HG02678 (cell line): ENCODE results near the gene GPRIN2.
"Not testable (repeated sequence)": the region's sequence is repeated elsewhere in the genome, so short reads cannot be mapped to it uniquely, and the experiment has no call there.

Experiments
- ATAC-seq: cut with Tn5 transposase; IDR thresholded peaks from one replicate; pipeline ENCODE4 v1.9.1; 2021; ENCODE audit warnings: mild to moderate bottlenecking, moderate library complexity; ENCODE audit not compliant: unreplicated experiment

GPRIN2 gene

GRCh38 chr10:46556515-46557318 is at the start of gene GPRIN2:
TSS of gene GPRIN2 (minus strand) at chr10:46556658. CDS start at chr10:46550736, 5,922 bp downstream.
- no peak for ATAC-seq

GRCh38 chr10:46600516-46600915 is 44.1 kb upstream of the GPRIN2 start:
- peak; percentile 85 for ATAC-seq

- not testable (repeated sequence) for ATAC-seq
Measured at GRCh38 chr10:46597616-46598246, 41.3 kb upstream of the GPRIN2 start.

GRCh38 chr10:46596570-46596969 is 40.1 kb upstream of the GPRIN2 start:
- ATAC-seq = not testable (repeated sequence)

- ATAC-seq = not testable (repeated sequence)
Measured at GRCh38 chr10:46594453-46595063, 38.1 kb upstream of the GPRIN2 start.

- ATAC-seq = not testable (repeated sequence)
Measured at GRCh38 chr10:46593307-46593706, 36.8 kb upstream of the GPRIN2 start.

- not testable (repeated sequence) for ATAC-seq
Measured at GRCh38 chr10:46591053-46591452, 34.6 kb upstream of the GPRIN2 start.

- ATAC-seq = not testable (repeated sequence)
Measured at GRCh38 chr10:46589589-46589988, 33.1 kb upstream of the GPRIN2 start.

GRCh38 chr10:46588221-46588620 is 31.8 kb upstream of the GPRIN2 start:
- not testable (repeated sequence) for ATAC-seq

- not testable (repeated sequence) for ATAC-seq
Measured at GRCh38 chr10:46587546-46587945, 31.1 kb upstream of the GPRIN2 start.

- ATAC-seq = not testable (repeated sequence)
Measured at GRCh38 chr10:46585246-46585645, 28.8 kb upstream of the GPRIN2 start.

- not testable (repeated sequence) for ATAC-seq
Measured at GRCh38 chr10:46584196-46584595, 27.7 kb upstream of the GPRIN2 start.

- not testable (repeated sequence) for ATAC-seq
Measured at GRCh38 chr10:46582568-46582967, 26.1 kb upstream of the GPRIN2 start.

- not testable (repeated sequence) for ATAC-seq
Measured at GRCh38 chr10:46581997-46582396, 25.5 kb upstream of the GPRIN2 start.

- ATAC-seq = not testable (repeated sequence)
Measured at GRCh38 chr10:46579378-46579777, 22.9 kb upstream of the GPRIN2 start.

GRCh38 chr10:46578474-46579178 is 22.2 kb upstream of the GPRIN2 start, which contains the start of gene SYT15:
TSS of gene SYT15 (plus strand) at chr10:46579128. CDS start at chr10:46579169, 41 bp downstream.
- ATAC-seq = not testable (repeated sequence)

GRCh38 chr10:46577624-46578473 is 21.4 kb upstream of the GPRIN2 start:
- not testable (repeated sequence) for ATAC-seq

GRCh38 chr10:46573884-46574283 is 17.4 kb upstream of the GPRIN2 start:
- not testable (repeated sequence) for ATAC-seq

- not testable (repeated sequence) for ATAC-seq
Measured at GRCh38 chr10:46573314-46573713, 16.9 kb upstream of the GPRIN2 start.

- not testable (repeated sequence) for ATAC-seq
Measured at GRCh38 chr10:46572765-46573164, 16.3 kb upstream of the GPRIN2 start.
